IMR-90 (cell line): ENCODE data around the gene MORN5.

ENCODE experiments used
- MXI1 ChIP-seq: IDR thresholded peaks from 2 replicates; pipeline ENCODE4 v1.6.1; 2012; ENCODE audit warnings: low read depth, mild to moderate bottlenecking, low read length, moderate library complexity, borderline replicate concordance
- POLR2A ChIP-seq: IDR thresholded peaks from 2 replicates; pipeline ENCODE4 v1.6.1; 2012; ENCODE audit warnings: mild to moderate bottlenecking, low read depth, low read length
- RAD21 ChIP-seq: IDR thresholded peaks from 2 replicates; pipeline ENCODE4 v1.6.1; 2012; ENCODE audit warnings: low read length, improper control_type of control experiment
- RFX5 ChIP-seq: IDR thresholded peaks from 2 replicates; pipeline ENCODE4 v1.8.0; 2012; ENCODE audit warnings: low read depth, mild to moderate bottlenecking, low read length, moderate library complexity
- SMC3 ChIP-seq: fragments of 150-350 bp; IDR thresholded peaks from 2 replicates; pipeline ENCODE4 v1.6.1; 2016; ENCODE audit warnings: low read depth, mild to moderate bottlenecking, antibody characterized with exemption, low read length, moderate library complexity
- USF2 ChIP-seq: fragments of 150-350 bp; IDR thresholded peaks from 2 replicates; pipeline ENCODE4 v1.6.1; 2017; ENCODE audit warnings: mild to moderate bottlenecking, antibody characterized with exemption, low read length, low read depth
- TF ChIP-seq, protein P1 (sequence below): conservative IDR thresholded peaks from 2 replicates; pipeline ENCODE4 v1.5.1; 2012; ENCODE audit warnings: mild to moderate bottlenecking, low read depth, low read length, improper control_type of control experiment
- TF ChIP-seq, protein P2 (sequence below): fragments of 150-350 bp; IDR thresholded peaks from 2 replicates; pipeline ENCODE4 v1.6.1; 2016; ENCODE audit warnings: low read depth, mild to moderate bottlenecking, low read length, moderate library complexity, borderline replicate concordance

DNA sequence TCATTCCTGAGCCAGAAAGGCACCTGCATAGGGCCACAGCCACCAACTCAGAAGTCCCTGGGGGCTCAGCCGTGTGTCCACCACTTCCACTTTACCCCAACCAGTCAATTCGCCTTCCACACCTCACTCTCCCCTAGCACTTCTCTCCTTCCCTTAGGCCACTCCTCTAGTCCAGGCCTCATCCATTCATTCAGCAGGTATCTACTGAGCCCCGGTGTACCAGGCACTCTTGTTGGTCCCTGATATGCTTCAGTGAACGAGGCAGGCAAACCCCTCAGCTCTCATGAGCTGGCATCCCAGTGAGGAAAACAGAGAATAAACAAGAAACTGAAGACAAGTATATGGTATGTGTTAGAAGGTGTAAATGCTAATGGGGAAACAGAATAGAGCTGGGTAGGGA, 28.9 kb upstream of the MORN5 start:
- TF ChIP-seq, protein P1, sequence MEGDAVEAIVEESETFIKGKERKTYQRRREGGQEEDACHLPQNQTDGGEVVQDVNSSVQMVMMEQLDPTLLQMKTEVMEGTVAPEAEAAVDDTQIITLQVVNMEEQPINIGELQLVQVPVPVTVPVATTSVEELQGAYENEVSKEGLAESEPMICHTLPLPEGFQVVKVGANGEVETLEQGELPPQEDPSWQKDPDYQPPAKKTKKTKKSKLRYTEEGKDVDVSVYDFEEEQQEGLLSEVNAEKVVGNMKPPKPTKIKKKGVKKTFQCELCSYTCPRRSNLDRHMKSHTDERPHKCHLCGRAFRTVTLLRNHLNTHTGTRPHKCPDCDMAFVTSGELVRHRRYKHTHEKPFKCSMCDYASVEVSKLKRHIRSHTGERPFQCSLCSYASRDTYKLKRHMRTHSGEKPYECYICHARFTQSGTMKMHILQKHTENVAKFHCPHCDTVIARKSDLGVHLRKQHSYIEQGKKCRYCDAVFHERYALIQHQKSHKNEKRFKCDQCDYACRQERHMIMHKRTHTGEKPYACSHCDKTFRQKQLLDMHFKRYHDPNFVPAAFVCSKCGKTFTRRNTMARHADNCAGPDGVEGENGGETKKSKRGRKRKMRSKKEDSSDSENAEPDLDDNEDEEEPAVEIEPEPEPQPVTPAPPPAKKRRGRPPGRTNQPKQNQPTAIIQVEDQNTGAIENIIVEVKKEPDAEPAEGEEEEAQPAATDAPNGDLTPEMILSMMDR: no peak
- TF ChIP-seq MXI1 (no peak), SMC3 (no peak), POLR2A (no peak), RAD21 (no peak), USF2 (no peak), RFX5 (no peak)
- TF ChIP-seq, protein P2, sequence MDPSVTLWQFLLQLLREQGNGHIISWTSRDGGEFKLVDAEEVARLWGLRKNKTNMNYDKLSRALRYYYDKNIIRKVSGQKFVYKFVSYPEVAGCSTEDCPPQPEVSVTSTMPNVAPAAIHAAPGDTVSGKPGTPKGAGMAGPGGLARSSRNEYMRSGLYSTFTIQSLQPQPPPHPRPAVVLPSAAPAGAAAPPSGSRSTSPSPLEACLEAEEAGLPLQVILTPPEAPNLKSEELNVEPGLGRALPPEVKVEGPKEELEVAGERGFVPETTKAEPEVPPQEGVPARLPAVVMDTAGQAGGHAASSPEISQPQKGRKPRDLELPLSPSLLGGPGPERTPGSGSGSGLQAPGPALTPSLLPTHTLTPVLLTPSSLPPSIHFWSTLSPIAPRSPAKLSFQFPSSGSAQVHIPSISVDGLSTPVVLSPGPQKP: no peak
